ENCODE results near the gene SETBP1. TPM values are rescaled to one million over a fixed set of nuclear protein-coding genes. Genes with fewer than 3 reads are reported as not detected.

Gene SETBP1
- total RNA-seq, 1 experiment from 2014 or later, result 0.05 TPM

- Histone ChIP-seq H3K9ac (ENCODE audit: low read length) (no peak overlapping the region), H3K4me2 (ENCODE audit: low read length) (no peak overlapping the region), H2AFZ (ENCODE audit: low read depth, low read length, poor library complexity, severe bottlenecking) (no peak overlapping the region), H3K4me1 (ENCODE audit: control insufficient read depth in 1 of 2, insufficient read depth in 2 of 2, low read length in 2 of 2) (no peaks in the 10 kb centered on the region), H3K9me2 (ENCODE audit: insufficient read depth) (no peaks in the 10 kb centered on the region), H4K20me1 (ENCODE audit: insufficient read depth) (no peaks in the 10 kb centered on the region), H3K27ac (ENCODE audit: low read depth, low read length) (no peak overlapping the region), H3K79me2 (ENCODE audit: insufficient read depth, low read length) (no peaks in the 10 kb centered on the region), H3K4me3 (replicated peaks in 1 of 2; ENCODE audit: low read depth in 1 of 2, low read length in 2 of 2) (no peak overlapping the region), H3K9me3 (ENCODE audit: control insufficient read depth in 1 of 2, insufficient read depth in 1 of 2, low read depth in 1 of 2, low read length in 2 of 2) (peaks cover 14 to 41% of the 10 kb centered on the region in 2 experiments; a peak in 2 of 4 replicates), H3K27me3 (ENCODE audit: insufficient read depth, low read length) (no peaks in the 10 kb centered on the region), H3K36me3 (ENCODE audit: control insufficient read depth in 1 of 2, insufficient read depth in 2 of 2, low read length in 2 of 2) (no peaks in the 10 kb centered on the region)
- BruUV-seq (replicated peaks), result no TSS peak
- ATAC-seq, result no peak
- DNase-seq (ENCODE audit: low read depth, low spot score), result no peak
- POLR2A ChIA-PET, result no interaction called here
- CTCF ChIA-PET, result no interaction called here
- TF ChIP-seq MAX (IDR thresholded peaks at IDR 0.05) (no peak), REST (IDR thresholded peaks at IDR 0.05; ENCODE audit: low read depth) (no peak), CTCF (IDR thresholded peaks at IDR 0.05 in 2 of 3, conservative IDR thresholded peaks at IDR 0.05 in 1 of 3; ENCODE audit: borderline replicate concordance in 1 of 3, insufficient read depth in 1 of 3, low read depth in 2 of 3, low read length in 2 of 3) (no peak), RAD21 (IDR thresholded peaks at IDR 0.05; ENCODE audit: low read depth) (no peak), POLR2AphosphoS5 (IDR thresholded peaks at IDR 0.05; ENCODE audit: low read depth, low read length) (no peak), TCF7L2 (IDR thresholded peaks at IDR 0.05; ENCODE audit: borderline replicate concordance, extremely low read depth, insufficient read depth, insufficient read length) (no peak), SP1 (IDR thresholded peaks at IDR 0.05; ENCODE audit: low read depth) (no peak), CBX3 (IDR thresholded peaks at IDR 0.05; ENCODE audit: low read depth) (no peak), FOSL1 (IDR thresholded peaks at IDR 0.05; ENCODE audit: low read depth) (no peak), EZH2 (IDR thresholded peaks at IDR 0.05) (no peak), ELF1 (IDR thresholded peaks at IDR 0.05; ENCODE audit: borderline replicate concordance, low read depth) (no peak), ZFX (IDR thresholded peaks at IDR 0.05) (no peak), YY1 (IDR thresholded peaks at IDR 0.05; ENCODE audit: extremely low read depth, insufficient replicate concordance, low read depth, low read length) (no peak), ZNF274 (IDR thresholded peaks at IDR 0.05; ENCODE audit: low read depth, low read length) (no peak), EGR1 (IDR thresholded peaks at IDR 0.05; ENCODE audit: low read depth) (no peak), SIN3A (IDR thresholded peaks at IDR 0.05; ENCODE audit: low read depth) (no peak), EZH2phosphoT487 (IDR thresholded peaks at IDR 0.05; ENCODE audit: borderline replicate concordance) (no peak), POLR2A (IDR thresholded peaks at IDR 0.05; ENCODE audit: borderline replicate concordance, extremely low read depth, insufficient read depth, insufficient read length) (no peak)
- TF ChIP-seq, protein P1, sequence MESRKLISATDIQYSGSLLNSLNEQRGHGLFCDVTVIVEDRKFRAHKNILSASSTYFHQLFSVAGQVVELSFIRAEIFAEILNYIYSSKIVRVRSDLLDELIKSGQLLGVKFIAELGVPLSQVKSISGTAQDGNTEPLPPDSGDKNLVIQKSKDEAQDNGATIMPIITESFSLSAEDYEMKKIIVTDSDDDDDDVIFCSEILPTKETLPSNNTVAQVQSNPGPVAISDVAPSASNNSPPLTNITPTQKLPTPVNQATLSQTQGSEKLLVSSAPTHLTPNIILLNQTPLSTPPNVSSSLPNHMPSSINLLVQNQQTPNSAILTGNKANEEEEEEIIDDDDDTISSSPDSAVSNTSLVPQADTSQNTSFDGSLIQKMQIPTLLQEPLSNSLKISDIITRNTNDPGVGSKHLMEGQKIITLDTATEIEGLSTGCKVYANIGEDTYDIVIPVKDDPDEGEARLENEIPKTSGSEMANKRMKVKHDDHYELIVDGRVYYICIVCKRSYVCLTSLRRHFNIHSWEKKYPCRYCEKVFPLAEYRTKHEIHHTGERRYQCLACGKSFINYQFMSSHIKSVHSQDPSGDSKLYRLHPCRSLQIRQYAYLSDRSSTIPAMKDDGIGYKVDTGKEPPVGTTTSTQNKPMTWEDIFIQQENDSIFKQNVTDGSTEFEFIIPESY (IDR thresholded peaks at IDR 0.05; ENCODE audit: extremely low read depth, insufficient replicate concordance, low read length), result no peak
- intact Hi-C loops (cut with micrococcal nuclease), result no loop called here
- RAD21 ChIA-PET (ENCODE audit: low non-redundant PET in 1 of 2, low total read pairs in 2 of 2, uncharacterized antibody in 2 of 2, unreplicated experiment in 2 of 2), result no interaction called here
Observed at GRCh38 chr18:44659771-44660170, 20.9 kb upstream of the SETBP1 start.
